Trophoblast cell (in vitro differentiated cells and primary cell): ENCODE measurements around the gene NDEL1.

Experiments
- DNase-seq, 2 donors: peaks; one replicate each; pipeline ENCODE4 v3.0.0-alpha.2; 2016
- H2AFZ ChIP-seq: 2 replicates; pipeline ENCODE4 v1.6.1; 2013; ENCODE audit warnings: low read length, moderate library complexity, mild to moderate bottlenecking; ENCODE audit not compliant: insufficient read depth, poor library complexity
- H2AK5ac ChIP-seq: 2 replicates; pipeline ENCODE4 v1.6.1; 2013; ENCODE audit warnings: mild to moderate bottlenecking, low read length
- H2BK120ac ChIP-seq: 2 replicates; pipeline ENCODE4 v1.6.1; 2013; ENCODE audit warnings: low read length, mild to moderate bottlenecking, moderate library complexity; ENCODE audit not compliant: insufficient read depth, poor library complexity
- H2BK12ac ChIP-seq: 2 replicates; pipeline ENCODE4 v1.6.1; 2013; ENCODE audit warnings: mild to moderate bottlenecking, low read length, moderate library complexity
- H2BK5ac ChIP-seq: 2 replicates; pipeline ENCODE4 v1.6.1; 2013; ENCODE audit warnings: low read length, low read depth, moderate library complexity, mild to moderate bottlenecking; ENCODE audit not compliant: poor library complexity
- H3K14ac ChIP-seq: 2 replicates; pipeline ENCODE4 v1.6.1; 2013; ENCODE audit warnings: mild to moderate bottlenecking, low read length
- H3K18ac ChIP-seq: 2 replicates; pipeline ENCODE4 v1.6.1; 2013; ENCODE audit warnings: mild to moderate bottlenecking, low read length
- H3K23ac ChIP-seq: 2 replicates; pipeline ENCODE4 v1.6.1; 2013; ENCODE audit warnings: low read length
- H3K27ac ChIP-seq: 2 replicates; pipeline ENCODE4 v1.5.1; 2013; ENCODE audit warnings: low read depth, mild to moderate bottlenecking, inconsistent platforms, low read length, moderate library complexity
- H3K27me3 ChIP-seq: 2 replicates; pipeline ENCODE4 v1.6.1; 2013; ENCODE audit warnings: inconsistent platforms, mild to moderate bottlenecking, low read length, moderate library complexity; ENCODE audit not compliant: insufficient read depth
- H3K36me3 ChIP-seq, 2 experiments: 1 replicate in 1 of 2; 2 replicates in 1 of 2; pipeline ENCODE4 v1.6.1; 2013; ENCODE audit warnings: low read length in 2 of 2, mild to moderate bottlenecking in 2 of 2, moderate library complexity in 1 of 2; ENCODE audit not compliant: insufficient read depth in 2 of 2, control insufficient read depth in 1 of 2
- H3K4ac ChIP-seq: 2 replicates; pipeline ENCODE4 v1.6.1; 2013; ENCODE audit warnings: low read depth, mild to moderate bottlenecking, low read length, moderate library complexity
- H3K4me1 ChIP-seq, 2 experiments: 1 replicate in 1 of 2; 2 replicates in 1 of 2; pipeline ENCODE4 v1.6.1; 2013; ENCODE audit warnings: low read length in 2 of 2, mild to moderate bottlenecking in 2 of 2, moderate library complexity in 1 of 2; ENCODE audit not compliant: insufficient read depth in 2 of 2, control insufficient read depth in 1 of 2
- H3K4me2 ChIP-seq: 2 replicates; pipeline ENCODE4 v1.6.1; 2013; ENCODE audit warnings: inconsistent platforms, mild to moderate bottlenecking, low read length, moderate library complexity
- H3K4me3 ChIP-seq: 2 replicates; pipeline ENCODE4 v1.5.1; 2013; ENCODE audit warnings: mild to moderate bottlenecking, low read depth, low read length, inconsistent platforms
- H3K79me1 ChIP-seq: one replicate; pipeline ENCODE4 v1.6.1; 2013; ENCODE audit warnings: low read length
- H3K79me2 ChIP-seq: 2 replicates; pipeline ENCODE4 v1.6.1; 2013; ENCODE audit warnings: low read length, mild to moderate bottlenecking; ENCODE audit not compliant: control insufficient read depth, insufficient read depth, poor library complexity
- H3K9ac ChIP-seq: 2 replicates; pipeline ENCODE4 v1.6.1; 2013; ENCODE audit warnings: mild to moderate bottlenecking, low read length
- H3K9me3 ChIP-seq: 2 replicates; pipeline ENCODE4 v1.6.1; 2013; ENCODE audit warnings: low read depth, mild to moderate bottlenecking, control low read depth, inconsistent platforms, low read length; ENCODE audit not compliant: insufficient read depth
- H4K12ac ChIP-seq: 2 replicates; pipeline ENCODE4 v1.6.1; 2013; ENCODE audit warnings: low read depth, mild to moderate bottlenecking, low read length, moderate library complexity
- H4K8ac ChIP-seq: 2 replicates; pipeline ENCODE4 v1.6.1; 2013; ENCODE audit warnings: low read depth, mild to moderate bottlenecking, low read length, moderate library complexity
- H4K91ac ChIP-seq: one replicate; pipeline ENCODE4 v1.6.1; 2013; ENCODE audit warnings: low read depth, mild to moderate bottlenecking, low read length, moderate library complexity
- WGBS: extraction: QIAGEN DNeasy Blood & Tissue Kit; methylation state at CpG from one replicate; pipeline ENCODE4 v1.1.7; 2013; ENCODE audit warnings: missing lambda C conversion rate; ENCODE audit not compliant: insufficient read length, insufficient coverage; ENCODE audit errors: extremely low coverage; 5-methylcytosine and 5-hydroxymethylcytosine counted together

The NDEL1 gene

DNA sequence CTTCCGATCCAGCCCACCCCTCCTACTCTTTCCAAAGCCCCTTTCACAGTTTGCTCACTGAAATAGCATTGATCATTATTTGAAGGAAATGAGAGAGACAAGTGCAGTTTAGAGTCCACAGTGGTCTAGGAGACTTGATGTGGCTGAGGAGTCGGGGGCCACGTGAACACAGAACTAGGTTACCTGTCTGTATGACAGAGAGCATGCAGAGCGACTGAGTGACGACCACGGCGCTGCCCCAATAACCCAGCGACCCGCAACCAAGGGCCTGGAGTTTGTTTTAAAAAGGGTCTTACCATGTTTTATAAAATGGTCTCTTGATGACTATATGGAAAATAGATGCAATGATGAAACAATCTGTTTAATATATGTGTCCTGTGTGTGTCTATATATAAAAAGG, 39.5 kb downstream of the NDEL1 start:
- no peak for DNase-seq
- H3K79me2 ChIP-seq, result no peaks in the 10 kb centered on the region
- WGBS, result no CpG with 5 or more reads among the region's 9 CpGs
- no peak overlapping the region for H3K9ac ChIP-seq
- H4K12ac ChIP-seq, result no peak overlapping the region
- no peak overlapping the region for H2AK5ac ChIP-seq
- H3K27ac ChIP-seq, result no peak overlapping the region
- no peaks in the 10 kb centered on the region for H3K4me1 ChIP-seq
- no peak overlapping the region for H3K4me2 ChIP-seq
- no peak overlapping the region for H4K91ac ChIP-seq
- H3K4me3 ChIP-seq, result no peak overlapping the region
- no peaks in the 10 kb centered on the region for H3K27me3 ChIP-seq
- H2BK12ac ChIP-seq, result no peak overlapping the region
- no peak overlapping the region for H2AFZ ChIP-seq
- no peak overlapping the region for H3K4ac ChIP-seq
- H3K36me3 ChIP-seq, result peaks cover 73 to 85% of the 10 kb centered on the region in 2 experiments
- no peak overlapping the region for H3K23ac ChIP-seq
- H3K14ac ChIP-seq, result no peak overlapping the region
- H3K79me1 ChIP-seq, result no peaks in the 10 kb centered on the region
- H3K9me3 ChIP-seq, result no peaks in the 10 kb centered on the region
- H2BK5ac ChIP-seq, result no peak overlapping the region
- no peak overlapping the region for H2BK120ac ChIP-seq
- no peak overlapping the region for H3K18ac ChIP-seq
- H4K8ac ChIP-seq, result no peak overlapping the region

DNA sequence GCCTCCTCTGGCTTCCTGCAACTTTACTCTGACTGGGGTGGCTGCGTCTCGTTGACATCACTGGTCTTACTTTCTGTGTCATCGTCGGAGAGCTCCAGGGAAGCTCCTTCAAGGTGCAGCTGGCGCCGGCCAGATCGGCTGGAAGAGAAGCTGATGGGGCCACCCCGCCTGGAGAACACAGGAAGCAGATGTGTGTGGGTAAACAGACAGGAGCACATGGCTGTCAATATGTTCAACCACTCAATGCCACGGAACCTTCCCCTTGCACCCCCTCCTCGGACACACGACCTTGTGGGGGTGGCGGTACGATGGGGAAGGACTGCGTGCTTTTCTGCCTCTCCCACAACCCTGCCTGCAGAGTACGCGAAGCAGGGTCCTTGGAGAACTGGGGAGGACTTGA, 40.1 kb downstream of the NDEL1 start:
- Histone ChIP-seq H3K4me2 (no peak overlapping the region), H3K79me2 (no peaks in the 10 kb centered on the region), H3K18ac (no peak overlapping the region), H3K27ac (no peak overlapping the region), H3K9me3 (no peaks in the 10 kb centered on the region), H4K91ac (no peak overlapping the region), H3K4me3 (no peak overlapping the region), H2AFZ (no peak overlapping the region), H2BK5ac (no peak overlapping the region), H3K36me3 (peaks cover 73 to 86% of the 10 kb centered on the region in 2 experiments), H4K12ac (no peak overlapping the region), H4K8ac (no peak overlapping the region), H3K4ac (no peak overlapping the region), H3K27me3 (no peaks in the 10 kb centered on the region), H3K4me1 (no peaks in the 10 kb centered on the region), H2AK5ac (no peak overlapping the region), H3K14ac (no peak overlapping the region), H3K23ac (no peak overlapping the region), H2BK12ac (no peak overlapping the region), H3K79me1 (no peaks in the 10 kb centered on the region), H2BK120ac (no peak overlapping the region), H3K9ac (no peak overlapping the region)
- DNase-seq, result no peak
- no CpG with 5 or more reads among the region's 16 CpGs for WGBS

DNA sequence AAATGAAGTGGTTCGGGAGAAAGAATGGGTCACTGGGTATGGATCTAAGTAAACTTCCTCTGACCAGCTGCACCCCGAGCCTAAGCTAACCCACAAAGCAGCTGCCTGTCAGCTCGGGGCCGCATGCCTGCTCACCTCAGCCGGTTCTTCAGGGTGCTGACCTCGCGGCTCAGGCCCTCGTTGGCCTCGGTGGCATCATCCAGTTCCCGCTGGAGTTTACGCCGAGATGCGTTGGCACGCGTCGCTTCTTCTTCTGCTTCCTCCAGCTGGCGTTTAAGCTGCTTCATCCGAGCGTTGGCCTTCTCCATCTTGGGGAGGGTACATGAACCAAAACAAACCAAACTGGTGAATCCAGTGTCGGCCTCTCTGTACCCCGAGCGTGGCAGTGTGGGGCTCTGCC, 41.1 kb downstream of the NDEL1 start:
- no peak overlapping the region for H3K27ac ChIP-seq
- H3K36me3 ChIP-seq, result peaks cover 76 to 89% of the 10 kb centered on the region in 2 experiments
- no peaks in the 10 kb centered on the region for H3K79me1 ChIP-seq
- H4K8ac ChIP-seq, result no peak overlapping the region
- H2AK5ac ChIP-seq, result no peak overlapping the region
- H3K4me3 ChIP-seq, result no peak overlapping the region
- H3K79me2 ChIP-seq, result no peaks in the 10 kb centered on the region
- H4K91ac ChIP-seq, result no peak overlapping the region
- H3K9me3 ChIP-seq, result no peaks in the 10 kb centered on the region
- no peak overlapping the region for H4K12ac ChIP-seq
- no peaks in the 10 kb centered on the region for H3K4me1 ChIP-seq
- H3K23ac ChIP-seq, result no peak overlapping the region
- no peak overlapping the region for H3K4ac ChIP-seq
- no peak for DNase-seq
- H2BK12ac ChIP-seq, result no peak overlapping the region
- H3K18ac ChIP-seq, result no peak overlapping the region
- no peak overlapping the region for H2AFZ ChIP-seq
- no CpG with 5 or more reads among the region's 22 CpGs for WGBS
- no peak overlapping the region for H3K4me2 ChIP-seq
- no peak overlapping the region for H3K9ac ChIP-seq
- H2BK120ac ChIP-seq, result no peak overlapping the region
- H3K27me3 ChIP-seq, result no peaks in the 10 kb centered on the region
- H2BK5ac ChIP-seq, result no peak overlapping the region
- no peak overlapping the region for H3K14ac ChIP-seq

DNA sequence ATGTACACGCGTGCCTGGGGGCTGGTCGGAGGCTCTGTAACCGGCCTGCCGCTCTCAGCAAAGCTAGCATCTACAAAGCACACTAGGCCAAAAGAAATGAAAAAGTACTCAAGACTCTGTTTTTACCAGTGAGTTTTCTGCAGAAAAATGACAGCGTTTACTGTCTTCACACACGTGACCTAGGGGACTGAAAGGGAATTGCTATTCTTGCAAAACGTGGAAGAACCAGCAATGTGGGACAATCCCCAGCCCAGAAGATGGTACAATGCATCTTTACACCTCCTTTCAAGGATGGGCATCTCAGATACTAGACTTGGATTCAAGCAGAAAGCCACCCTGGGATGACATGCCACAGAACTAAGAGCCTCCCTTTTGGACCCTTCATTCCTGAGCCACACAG, 41.5 kb downstream of the NDEL1 start:
- H2BK5ac ChIP-seq, result no peak overlapping the region
- no CpG with 5 or more reads among the region's 8 CpGs for WGBS
- H3K4ac ChIP-seq, result no peak overlapping the region
- no peak overlapping the region for H3K4me3 ChIP-seq
- no peak overlapping the region for H2BK12ac ChIP-seq
- H3K4me1 ChIP-seq, result no peaks in the 10 kb centered on the region
- H3K79me2 ChIP-seq, result no peaks in the 10 kb centered on the region
- H2BK120ac ChIP-seq, result no peak overlapping the region
- no peak overlapping the region for H2AK5ac ChIP-seq
- no peaks in the 10 kb centered on the region for H3K9me3 ChIP-seq
- H3K36me3 ChIP-seq, result peaks cover 77 to 89% of the 10 kb centered on the region in 2 experiments
- H3K27me3 ChIP-seq, result no peaks in the 10 kb centered on the region
- H3K9ac ChIP-seq, result no peak overlapping the region
- no peak overlapping the region for H3K27ac ChIP-seq
- no peak for DNase-seq
- H3K79me1 ChIP-seq, result no peaks in the 10 kb centered on the region
- H3K23ac ChIP-seq, result no peak overlapping the region
- no peak overlapping the region for H3K4me2 ChIP-seq
- no peak overlapping the region for H4K91ac ChIP-seq
- H4K12ac ChIP-seq, result no peak overlapping the region
- H2AFZ ChIP-seq, result no peak overlapping the region
- no peak overlapping the region for H3K18ac ChIP-seq
- no peak overlapping the region for H3K14ac ChIP-seq
- H4K8ac ChIP-seq, result no peak overlapping the region
